Natural killer cell treated with Interleukin-12 subunit alpha and Interleukin-12 subunit beta and Interleukin-15 and Interleukin-18, amount 100 ng/mL, for 72 hours (primary cell): ENCODE measurements around the gene CEP57. TPM values are rescaled to one million over a fixed set of nuclear protein-coding genes. Genes with fewer than 3 reads are reported as not detected.

Experiments used
- ATAC-seq, 2 donors: fragments of 150-1000 bp; cut with Tn5 transposase in 1 of 2; sonication (Bioruptor Pico), chemical (Tn5 transposase) in 1 of 2; 2 replicates each; pipeline ENCODE4 v1.10.0; 2021
- DNase-seq: peaks from one replicate; pipeline ENCODE4 v3.0.0; 2022; ENCODE audit warnings: low spot score
- H3K27ac Mint-ChIP-seq, 2 donors: 1 replicate in 1 of 2; 2 replicates in 1 of 2; pipeline ENCODE4 v1.8.0; 2022; ENCODE audit warnings: mixed read lengths in 2 of 2, mild to moderate bottlenecking in 1 of 2, moderate library complexity in 1 of 2
- H3K27me3 Mint-ChIP-seq, 2 donors: 1 replicate in 1 of 2; 2 replicates in 1 of 2; pipeline ENCODE4 v1.8.0; 2022; ENCODE audit warnings: mixed read lengths in 2 of 2
- H3K36me3 Mint-ChIP-seq: one replicate; pipeline ENCODE4 v1.8.0; 2022; ENCODE audit warnings: mixed read lengths
- H3K4me1 Mint-ChIP-seq, 2 donors: 1 replicate in 1 of 2; 2 replicates in 1 of 2; pipeline ENCODE4 v1.8.0; 2022; ENCODE audit warnings: low read depth in 2 of 2, mixed read lengths in 2 of 2, mild to moderate bottlenecking in 1 of 2
- H3K4me3 Mint-ChIP-seq: one replicate; pipeline ENCODE4 v1.8.0; 2022; ENCODE audit warnings: mixed read lengths
- H3K9me3 Mint-ChIP-seq: 2 replicates; pipeline ENCODE4 v1.8.0; 2022; ENCODE audit warnings: mixed read lengths
- total RNA-seq, 2 donors: library from RNA; stranded (reverse); gene quantifications; one replicate each; pipeline ENCODE4 v1.2.3, GENCODE V29; 2022

Gene CEP57
- total RNA-seq, 2 donors from 2014 or later, result 35.0 to 52.0 TPM

DNA sequence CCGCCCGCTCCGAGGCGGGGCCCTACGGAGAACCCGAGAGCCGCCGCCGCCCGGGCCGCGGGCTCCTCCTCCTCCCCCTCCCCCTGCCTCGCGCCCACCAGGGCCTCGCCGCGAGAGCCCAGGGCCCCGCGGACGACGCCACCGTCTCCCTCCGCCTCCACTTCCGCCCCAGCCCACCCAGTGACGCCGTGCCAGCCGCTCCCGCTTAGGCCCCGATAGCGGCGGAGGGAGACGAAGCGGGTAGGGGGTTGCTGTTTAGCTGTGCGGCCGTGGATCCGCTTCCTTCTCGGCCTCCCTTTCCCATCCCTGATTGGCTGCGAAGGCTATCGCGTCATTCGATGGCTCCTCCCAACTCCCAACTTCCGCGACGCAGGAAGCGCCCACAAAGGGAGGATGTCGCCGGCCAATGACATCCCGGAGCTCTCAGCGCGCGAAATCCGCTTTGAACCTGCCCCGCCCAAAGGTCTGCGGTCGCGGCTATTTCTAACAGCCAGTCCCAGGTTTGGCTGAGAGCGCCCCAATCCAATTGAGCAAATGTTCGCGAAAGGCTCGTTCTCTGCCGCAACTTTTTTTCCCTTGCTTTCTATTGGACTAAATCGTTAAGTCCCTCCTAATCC lies 684 bp upstream of the CEP57 start, which contains the start of gene FAM76B:
Gene FAM76B (minus strand): TSS at position 277 of the 617 bp plus-strand sequence. CDS start 304 bp downstream, outside the sequence.
- Mint-ChIP-seq H3K27me3 (no peaks in the 10 kb centered on the region), H3K4me1 (peaks cover 34 to 41% of the 10 kb centered on the region in 2 donors)

DNA sequence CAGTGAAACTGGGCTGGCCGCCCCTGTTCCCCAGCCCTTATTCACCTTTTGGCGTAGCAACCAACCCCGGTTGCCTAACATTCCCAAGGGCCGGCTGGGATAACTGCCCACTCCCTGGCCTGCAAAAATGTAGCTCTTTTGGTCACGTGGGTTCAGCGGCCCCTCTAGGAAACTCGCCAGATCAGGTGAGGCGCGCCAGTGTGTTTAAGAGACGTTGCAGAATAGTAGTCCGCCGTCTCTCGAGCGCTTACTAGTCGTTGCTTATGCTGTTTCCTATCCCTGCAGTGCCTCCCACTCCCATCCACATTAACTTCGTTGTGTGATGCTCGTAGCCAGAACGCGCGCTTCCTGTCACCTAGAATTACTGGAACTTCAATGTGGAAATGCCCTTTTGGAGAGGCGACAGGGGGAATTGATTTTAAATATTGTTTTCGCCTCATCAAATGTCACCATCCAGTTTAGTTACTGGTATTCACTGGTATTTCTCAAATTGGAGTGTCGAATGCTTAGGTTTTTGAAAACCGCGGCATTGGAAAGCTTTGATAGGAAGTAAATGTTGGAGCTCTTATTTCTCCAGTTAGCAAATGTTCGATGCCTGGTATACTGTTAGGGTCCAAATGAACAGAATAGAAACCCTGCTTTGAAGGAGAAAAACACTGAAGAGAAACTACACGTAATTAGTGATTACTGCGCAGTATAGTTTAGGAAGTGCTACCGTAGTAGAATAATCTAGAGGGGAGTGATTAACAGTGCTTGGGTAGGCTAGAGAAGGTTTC lies 823 bp downstream of the CEP57 start:
- no peak for ATAC-seq
- peak overlapping the region; percentile 90 for H3K4me3 Mint-ChIP-seq
- peak overlapping the region; percentile 97 to 100 for H3K27ac Mint-ChIP-seq
- H3K9me3 Mint-ChIP-seq, result no peaks in the 10 kb centered on the region
- DNase-seq, result peak; percentile 60
- H3K4me1 Mint-ChIP-seq, result peaks cover 36% of the 10 kb centered on the region in 2 donors
- no peaks in the 10 kb centered on the region for H3K27me3 Mint-ChIP-seq
- H3K36me3 Mint-ChIP-seq, result peaks cover 15% of the 10 kb centered on the region

More for the DNA sequence above, 684 bp upstream of the CEP57 start, which contains the start of gene FAM76B:
- Mint-ChIP-seq H3K9me3 (no peaks in the 10 kb centered on the region), H3K4me3 (peak within 1 kb of the TSS; percentile 90), H3K36me3 (peaks cover 24% of the 10 kb centered on the region), H3K27ac (peak within 1 kb of the TSS; percentile 97 to 100)
- peak; percentile 97 for DNase-seq
- ATAC-seq, result peak; percentile 87 to 91

DNA sequence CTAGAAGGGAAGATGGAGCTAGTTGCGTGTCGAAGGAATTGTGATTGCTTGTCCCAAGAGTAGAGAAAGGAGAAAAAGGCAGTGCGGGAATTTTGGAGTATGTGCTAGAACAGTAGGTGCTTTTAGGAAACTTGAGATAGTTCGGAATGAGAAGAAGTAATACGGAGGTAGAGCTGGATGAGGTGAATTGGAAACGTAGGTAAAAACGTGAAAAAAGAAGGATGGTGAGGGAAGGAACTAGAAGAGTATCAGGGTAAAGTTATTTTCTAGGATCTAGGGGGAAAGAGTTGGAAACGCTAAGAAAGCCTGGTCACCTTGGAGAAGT lies 1.4 kb downstream of the CEP57 start:
- peak overlapping the region; percentile 90 for H3K4me3 Mint-ChIP-seq
- no peak for DNase-seq
- no peaks in the 10 kb centered on the region for H3K9me3 Mint-ChIP-seq
- no peak for ATAC-seq
- H3K36me3 Mint-ChIP-seq, result peaks cover 13% of the 10 kb centered on the region
- H3K27me3 Mint-ChIP-seq, result no peaks in the 10 kb centered on the region
- H3K27ac Mint-ChIP-seq, result peak overlapping the region; percentile 97 to 100
- H3K4me1 Mint-ChIP-seq, result peaks cover 36% of the 10 kb centered on the region in 2 donors

DNA sequence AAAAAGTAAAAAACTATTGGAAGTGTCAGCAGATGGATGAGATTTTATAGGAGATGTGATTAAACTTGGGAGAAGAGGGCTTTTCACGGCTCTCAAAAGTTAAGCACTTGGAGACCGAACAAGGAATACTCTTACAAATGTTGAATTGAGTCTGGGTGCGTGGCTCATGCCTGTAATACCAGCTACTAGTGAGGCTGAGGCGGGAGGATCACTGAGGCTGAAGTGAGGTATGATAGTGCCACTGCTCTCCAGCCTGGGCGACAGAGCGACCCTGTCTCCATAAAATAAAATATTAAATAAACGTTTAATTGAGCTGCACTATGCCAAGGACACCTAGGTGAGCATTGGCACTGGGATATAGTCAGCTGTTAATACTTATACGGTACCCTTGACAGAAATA lies 1.9 kb downstream of the CEP57 start:
- ATAC-seq, result no peak
- peaks cover 13% of the 10 kb centered on the region for H3K36me3 Mint-ChIP-seq
- peak overlapping the region; percentile 97 to 100 for H3K27ac Mint-ChIP-seq
- H3K4me1 Mint-ChIP-seq, result peaks cover 36% of the 10 kb centered on the region in 2 donors
- H3K4me3 Mint-ChIP-seq, result peak overlapping the region; percentile 90
- no peaks in the 10 kb centered on the region for H3K27me3 Mint-ChIP-seq
- DNase-seq, result no peak
- no peaks in the 10 kb centered on the region for H3K9me3 Mint-ChIP-seq

DNA sequence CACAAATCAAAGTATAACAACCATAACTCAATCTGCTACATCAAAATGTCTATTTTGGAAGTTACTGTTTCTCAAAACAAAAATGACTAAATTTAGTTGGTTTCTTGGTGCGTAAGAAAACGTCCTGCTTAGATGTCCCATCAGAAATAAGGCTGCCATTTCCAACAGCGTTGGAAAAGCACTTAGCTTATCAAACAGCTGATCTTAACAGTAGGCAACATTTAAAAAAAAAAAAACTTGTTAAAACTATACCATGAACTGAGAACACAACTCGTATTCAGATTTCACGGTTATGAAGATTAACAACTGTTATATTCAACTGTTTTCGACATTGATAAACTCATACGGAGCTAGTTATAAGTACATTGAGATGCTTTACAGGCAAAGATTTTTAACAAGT lies 2.4 kb downstream of the CEP57 start:
- Mint-ChIP-seq H3K27me3 (no peaks in the 10 kb centered on the region), H3K36me3 (peaks cover 13% of the 10 kb centered on the region), H3K4me1 (peaks cover 36% of the 10 kb centered on the region in 2 donors), H3K9me3 (no peaks in the 10 kb centered on the region), H3K4me3 (no peak overlapping the region), H3K27ac (no peak overlapping the region)
- no peak for DNase-seq
- no peak for ATAC-seq

DNA sequence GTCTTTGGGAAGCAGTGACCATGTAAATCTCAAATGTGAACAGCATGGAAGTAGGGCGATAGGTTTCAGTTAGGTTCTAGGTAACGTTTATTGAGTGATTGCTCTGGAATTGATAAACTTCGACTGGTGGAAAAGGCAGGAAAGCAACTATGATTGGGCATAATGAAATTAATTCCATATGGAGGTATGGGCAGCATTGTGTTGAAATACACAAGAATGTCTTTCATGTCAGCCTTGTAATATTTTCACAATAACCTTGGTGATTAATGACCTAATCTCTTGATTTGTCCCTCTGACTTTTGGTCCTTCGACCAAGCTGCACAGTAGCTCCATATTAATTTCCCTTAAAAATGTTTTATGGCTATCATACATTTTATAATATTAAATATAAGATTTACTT lies 2.8 kb downstream of the CEP57 start:
- DNase-seq (no peak), ATAC-seq (no peak)
- Mint-ChIP-seq H3K4me3 (no peak overlapping the region), H3K36me3 (peaks cover 9% of the 10 kb centered on the region), H3K27me3 (no peaks in the 10 kb centered on the region), H3K4me1 (peaks cover 32 to 33% of the 10 kb centered on the region in 2 donors), H3K27ac (no peak overlapping the region), H3K9me3 (no peaks in the 10 kb centered on the region)

DNA sequence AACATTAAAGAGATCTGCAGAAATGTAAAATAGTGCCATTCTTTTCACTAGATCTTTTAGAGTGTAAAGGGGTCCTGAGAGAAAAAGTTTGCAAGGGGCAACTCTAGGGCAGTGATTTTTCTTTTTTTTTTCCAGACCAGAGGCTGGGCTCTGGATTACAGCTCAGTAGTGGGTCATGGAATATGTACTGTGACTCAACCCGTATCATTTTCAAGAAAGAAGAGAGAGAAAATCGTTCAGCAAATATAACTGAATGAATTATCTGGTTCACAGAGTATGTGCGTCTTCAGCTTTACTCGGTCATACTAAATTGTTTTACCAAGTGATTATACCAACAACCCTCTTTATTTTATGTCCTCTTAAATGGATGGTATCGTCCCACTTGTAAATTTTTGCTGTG lies 3.8 kb downstream of the CEP57 start:
- ATAC-seq, result no peak
- H3K4me1 Mint-ChIP-seq, result peaks cover 26 to 27% of the 10 kb centered on the region in 2 donors
- DNase-seq, result no peak
- peak overlapping the region in 1 of 2 donors; percentile 69 for H3K27ac Mint-ChIP-seq
- H3K27me3 Mint-ChIP-seq, result no peaks in the 10 kb centered on the region
- H3K36me3 Mint-ChIP-seq, result peaks cover 5% of the 10 kb centered on the region
- no peaks in the 10 kb centered on the region for H3K9me3 Mint-ChIP-seq
- no peak overlapping the region for H3K4me3 Mint-ChIP-seq

DNA sequence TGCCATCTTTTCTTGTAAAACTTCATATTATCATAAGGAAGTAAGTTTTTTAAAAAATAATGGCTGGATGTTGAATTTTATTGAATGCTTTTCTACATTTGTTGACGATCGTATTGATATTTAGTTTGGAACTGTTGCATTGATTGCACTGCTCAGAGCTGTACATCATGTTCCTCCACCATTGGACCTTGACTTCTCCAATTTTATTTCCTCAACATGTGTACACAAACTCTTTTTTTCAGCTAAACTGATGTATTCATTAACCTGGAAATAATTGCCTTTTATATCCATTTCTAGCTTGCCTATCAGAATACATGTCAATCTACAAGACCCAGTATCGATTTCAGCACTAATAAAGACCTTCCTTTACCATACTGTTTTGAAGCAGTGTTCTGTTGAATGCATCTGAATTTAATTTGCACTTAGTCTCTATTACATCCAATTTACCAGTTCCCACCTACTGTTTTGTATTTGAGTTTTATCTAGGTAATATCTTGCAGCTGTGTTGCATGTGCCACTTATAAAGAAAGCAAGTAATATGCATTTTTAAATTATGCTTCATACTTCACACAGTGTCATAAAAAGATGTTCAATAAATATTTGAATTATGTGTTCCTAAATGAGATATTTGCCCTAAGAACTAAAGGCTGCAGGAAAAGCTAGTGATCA lies 5.5 kb downstream of the CEP57 start:
- Mint-ChIP-seq H3K4me3 (no peak overlapping the region), H3K4me1 (peaks cover 20 to 26% of the 10 kb centered on the region in 2 donors), H3K27ac (no peak overlapping the region), H3K36me3 (peaks cover 15% of the 10 kb centered on the region), H3K27me3 (no peaks in the 10 kb centered on the region), H3K9me3 (no peaks in the 10 kb centered on the region)
- DNase-seq, result no peak
- ATAC-seq, result no peak

DNA sequence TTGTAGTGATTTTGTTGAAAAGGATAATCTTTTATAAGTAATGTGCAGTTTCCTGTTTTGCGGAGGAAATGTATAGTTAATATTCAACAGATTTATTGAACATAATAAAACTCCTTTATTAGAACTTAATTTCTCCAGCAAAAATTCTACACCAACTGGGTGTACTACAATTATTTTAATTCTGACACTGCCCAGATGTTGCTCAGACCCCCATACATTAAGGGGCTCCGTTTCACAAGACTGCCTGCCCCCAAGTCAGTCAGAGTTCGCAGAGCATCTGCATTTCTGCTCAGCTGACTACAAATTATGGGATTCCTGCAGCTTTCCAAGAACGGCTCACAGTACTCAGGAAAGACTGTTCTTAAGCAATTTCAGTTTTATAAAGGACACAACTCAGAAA lies 6.2 kb downstream of the CEP57 start:
- Mint-ChIP-seq H3K36me3 (peaks cover 13% of the 10 kb centered on the region), H3K27ac (no peak overlapping the region), H3K4me3 (no peak overlapping the region), H3K27me3 (no peaks in the 10 kb centered on the region), H3K4me1 (peaks cover 13 to 22% of the 10 kb centered on the region in 2 donors), H3K9me3 (no peaks in the 10 kb centered on the region)
- DNase-seq, result no peak
- ATAC-seq, result no peak

DNA sequence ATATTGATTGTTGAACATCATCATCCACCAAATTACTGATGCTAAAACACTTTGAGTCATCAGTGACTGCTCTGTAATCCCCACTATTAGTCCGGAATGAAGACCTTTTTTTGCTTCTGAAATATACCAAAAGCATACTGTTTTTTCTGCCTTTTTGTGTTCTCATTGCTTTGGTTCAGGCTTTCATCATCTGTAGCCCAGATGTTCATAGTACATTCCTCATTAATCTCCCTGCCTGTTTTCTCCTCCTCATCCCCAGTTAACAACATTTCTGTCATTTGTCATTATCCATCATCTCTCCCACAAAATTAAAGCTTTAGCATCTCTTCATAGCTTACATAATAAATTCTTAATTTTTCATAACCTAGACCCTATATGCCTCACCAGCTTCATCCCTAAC lies 9.2 kb downstream of the CEP57 start:
- DNase-seq, result no peak
- Mint-ChIP-seq H3K9me3 (no peaks in the 10 kb centered on the region), H3K27ac (no peak overlapping the region), H3K27me3 (no peaks in the 10 kb centered on the region), H3K4me1 (peaks cover 15% of the 10 kb centered on the region in 2 donors), H3K36me3 (peaks cover 16% of the 10 kb centered on the region), H3K4me3 (no peak overlapping the region)
- no peak for ATAC-seq

DNA sequence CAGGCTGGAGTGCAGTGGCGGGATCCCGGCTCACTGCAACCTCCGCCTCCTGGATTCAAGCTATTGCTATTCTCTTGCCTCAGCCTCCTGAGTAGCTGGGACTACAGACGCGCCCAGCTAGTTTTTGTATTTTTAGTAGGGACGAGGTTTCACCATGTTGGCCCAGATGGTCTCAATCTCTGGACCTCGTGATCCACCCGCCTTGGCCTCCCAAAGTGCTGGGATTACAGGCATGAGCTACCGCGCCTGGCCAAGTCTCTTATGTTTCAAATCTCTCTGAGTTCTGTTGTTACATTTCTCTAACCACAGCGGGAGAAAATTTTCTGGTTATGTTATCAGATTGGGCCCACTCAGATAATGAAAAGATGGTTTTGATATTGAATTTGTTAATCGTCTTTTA lies 10.1 kb downstream of the CEP57 start:
- peaks cover 16% of the 10 kb centered on the region for H3K36me3 Mint-ChIP-seq
- H3K9me3 Mint-ChIP-seq, result no peaks in the 10 kb centered on the region
- no peak overlapping the region for H3K27ac Mint-ChIP-seq
- H3K4me1 Mint-ChIP-seq, result peaks cover 11 to 15% of the 10 kb centered on the region in 2 donors
- DNase-seq (no peak), ATAC-seq (no peak)
- no peak overlapping the region for H3K4me3 Mint-ChIP-seq
- H3K27me3 Mint-ChIP-seq, result no peaks in the 10 kb centered on the region

DNA sequence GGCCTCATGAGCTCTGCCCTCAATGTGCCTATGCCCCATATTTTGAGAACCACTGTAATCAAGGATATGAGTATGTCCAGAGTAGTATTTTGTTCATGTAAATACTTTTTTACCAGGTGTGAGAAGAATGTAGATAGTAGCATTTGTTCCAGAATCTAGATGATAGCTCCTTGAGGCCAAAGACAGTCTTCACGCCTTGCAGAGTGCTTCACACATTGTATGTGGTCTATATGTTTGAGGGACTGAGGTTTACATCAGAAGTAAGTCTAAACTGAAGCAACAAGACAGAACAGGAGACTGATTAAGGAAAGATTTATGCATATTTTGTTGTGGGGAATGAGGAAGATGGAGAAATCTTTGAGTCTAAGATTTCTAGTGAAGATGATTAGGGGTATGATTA lies 12.5 kb downstream of the CEP57 start:
- Mint-ChIP-seq H3K4me3 (no peak overlapping the region), H3K36me3 (peaks cover 23% of the 10 kb centered on the region), H3K27ac (peak overlapping the region in 1 of 2 donors; percentile 6), H3K9me3 (peaks cover 3% of the 10 kb centered on the region), H3K4me1 (peaks cover 11 to 17% of the 10 kb centered on the region in 2 donors), H3K27me3 (no peaks in the 10 kb centered on the region)
- no peak for DNase-seq
- ATAC-seq, result no peak

DNA sequence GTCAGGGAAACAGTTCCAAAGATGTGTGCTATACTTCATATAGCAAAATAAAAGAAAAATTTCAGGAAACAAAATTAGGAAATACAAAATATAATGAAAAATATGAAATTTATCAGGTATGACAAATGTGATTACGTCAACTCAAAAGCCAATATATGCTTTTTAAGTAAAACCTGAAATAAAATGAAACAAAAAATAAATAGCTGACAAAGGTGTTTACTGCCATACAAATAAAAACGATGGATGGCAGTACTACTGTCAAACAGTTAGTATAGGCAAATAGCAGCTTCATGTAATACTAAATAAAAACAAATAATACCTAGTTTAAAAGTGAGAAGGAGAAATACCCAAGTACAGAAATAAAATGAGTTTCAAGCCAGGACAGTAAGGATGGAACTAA lies 13.7 kb downstream of the CEP57 start:
- peaks cover 11 to 17% of the 10 kb centered on the region in 2 donors for H3K4me1 Mint-ChIP-seq
- H3K36me3 Mint-ChIP-seq, result peaks cover 26% of the 10 kb centered on the region
- peaks cover 3% of the 10 kb centered on the region for H3K9me3 Mint-ChIP-seq
- ATAC-seq (no peak), DNase-seq (no peak)
- no peaks in the 10 kb centered on the region for H3K27me3 Mint-ChIP-seq
- H3K27ac Mint-ChIP-seq, result no peak overlapping the region
- no peak overlapping the region for H3K4me3 Mint-ChIP-seq

DNA sequence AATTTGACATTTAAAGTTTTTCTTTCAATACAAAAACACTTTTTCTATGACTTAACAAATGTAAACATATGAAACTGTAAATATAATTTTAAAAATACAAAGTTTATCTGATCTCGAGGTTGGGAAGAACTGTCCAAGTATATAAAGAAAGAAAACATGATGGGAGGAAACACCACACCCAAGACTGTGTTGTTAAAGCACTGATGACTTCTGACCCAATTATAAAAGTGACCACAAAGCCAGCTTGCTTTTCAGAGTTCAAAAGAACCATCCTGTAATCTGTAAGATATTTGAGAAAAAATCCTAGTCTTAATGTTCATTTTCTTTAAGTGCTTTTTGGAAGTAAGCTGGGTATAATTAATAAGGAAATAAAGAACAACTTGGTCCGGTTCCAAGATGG lies 15.6 kb downstream of the CEP57 start:
- peaks cover 11 to 17% of the 10 kb centered on the region in 2 donors for H3K4me1 Mint-ChIP-seq
- DNase-seq (no peak), ATAC-seq (no peak)
- H3K27ac Mint-ChIP-seq, result no peak overlapping the region
- peaks cover 3% of the 10 kb centered on the region for H3K9me3 Mint-ChIP-seq
- H3K4me3 Mint-ChIP-seq, result no peak overlapping the region
- peaks cover 19% of the 10 kb centered on the region for H3K36me3 Mint-ChIP-seq
- H3K27me3 Mint-ChIP-seq, result no peaks in the 10 kb centered on the region
